ENCODE data around the gene UHMK1. TPM values are rescaled to one million over a fixed set of nuclear protein-coding genes. Genes with fewer than 3 reads are reported as not detected.
"Not testable (repeated sequence)": the region's sequence is repeated elsewhere in the genome, so short reads cannot be mapped to it uniquely, and the experiment has no call there.

Gene UHMK1, protein sequence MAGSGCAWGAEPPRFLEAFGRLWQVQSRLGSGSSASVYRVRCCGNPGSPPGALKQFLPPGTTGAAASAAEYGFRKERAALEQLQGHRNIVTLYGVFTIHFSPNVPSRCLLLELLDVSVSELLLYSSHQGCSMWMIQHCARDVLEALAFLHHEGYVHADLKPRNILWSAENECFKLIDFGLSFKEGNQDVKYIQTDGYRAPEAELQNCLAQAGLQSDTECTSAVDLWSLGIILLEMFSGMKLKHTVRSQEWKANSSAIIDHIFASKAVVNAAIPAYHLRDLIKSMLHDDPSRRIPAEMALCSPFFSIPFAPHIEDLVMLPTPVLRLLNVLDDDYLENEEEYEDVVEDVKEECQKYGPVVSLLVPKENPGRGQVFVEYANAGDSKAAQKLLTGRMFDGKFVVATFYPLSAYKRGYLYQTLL
- polyA plus RNA-seq (2013, experiment 1 of 2), result 9.4 TPM
- 9.8 TPM for polyA plus RNA-seq (2013, experiment 2 of 2)

DNA sequence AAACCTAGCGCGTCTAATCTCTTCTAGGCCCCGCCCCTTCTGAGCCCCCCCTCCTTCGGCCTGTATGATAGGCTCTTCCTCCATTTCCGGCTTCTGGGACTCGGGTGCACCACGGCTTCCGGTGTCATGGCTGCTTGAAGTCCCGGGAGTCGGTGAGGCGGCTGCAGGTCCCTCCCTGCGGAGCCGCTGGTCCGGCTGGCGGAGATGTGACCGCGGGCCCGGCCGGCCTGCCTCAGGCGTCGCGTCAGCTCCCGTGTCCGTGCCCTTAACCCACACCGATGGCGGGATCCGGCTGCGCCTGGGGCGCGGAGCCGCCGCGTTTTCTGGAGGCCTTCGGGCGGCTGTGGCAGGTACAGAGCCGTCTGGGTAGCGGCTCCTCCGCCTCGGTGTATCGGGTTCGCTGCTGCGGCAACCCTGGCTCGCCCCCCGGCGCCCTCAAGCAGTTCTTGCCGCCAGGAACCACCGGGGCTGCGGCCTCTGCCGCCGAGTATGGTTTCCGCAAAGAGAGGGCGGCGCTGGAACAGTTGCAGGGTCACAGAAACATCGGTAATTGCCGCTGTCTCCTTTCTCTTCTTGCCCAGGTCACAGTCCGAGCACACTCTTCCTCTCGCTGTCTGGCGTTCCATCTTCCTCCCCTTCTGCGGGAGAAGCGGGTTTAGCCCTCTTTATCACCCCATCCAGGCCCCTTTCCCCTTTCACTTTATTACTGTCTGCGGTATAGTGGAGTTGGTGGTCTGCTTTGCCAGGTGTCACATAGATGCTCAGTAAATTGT lies at the start of gene UHMK1:
Gene UHMK1 (plus strand): TSS at position 96 of the 773 bp plus-strand sequence. CDS start 183 bp downstream, at position 279.
- Histone ChIP-seq H3K23ac (ENCODE audit: low read depth, low read length, poor library complexity) (peak within 1 kb of the TSS; percentile 97), H3K4me2 (ENCODE audit: insufficient read depth, low read length, poor library complexity, severe bottlenecking) (peak within 1 kb of the TSS; percentile 79), H3K36me3 (replicated peaks in 1 of 2; ENCODE audit: control insufficient read depth in 2 of 2, insufficient read depth in 2 of 2, low read length in 2 of 2) (peaks cover 5 to 34% of the 10 kb centered on the region in 2 donors), H2AK5ac (ENCODE audit: low read depth, low read length) (no peak within 1 kb of the TSS), H2BK15ac (ENCODE audit: low read length) (no peak within 1 kb of the TSS), H3K27me3 (ENCODE audit: control insufficient read depth in 3 of 3, insufficient read depth in 3 of 3, low read depth in 1 of 3, low read length in 3 of 3) (peaks cover 0 to under 1% (median 0%) of the 10 kb centered on the region in 3 experiments), H2BK12ac (ENCODE audit: low read length) (peak within 1 kb of the TSS; percentile 41), H3K9ac (ENCODE audit: low read depth, low read length, poor library complexity) (peak within 1 kb of the TSS; percentile 99), H3K18ac (ENCODE audit: low read length) (peak within 1 kb of the TSS; percentile 100), H2AFZ (ENCODE audit: low read length) (peak within 1 kb of the TSS; percentile 96), H3K4me3 (ENCODE audit: low read length in 2 of 2) (peak within 1 kb of the TSS; percentile 72 to 98), H2BK120ac (ENCODE audit: low read depth, low read length) (peak within 1 kb of the TSS; percentile 96), H2BK5ac (ENCODE audit: low read length) (peak within 1 kb of the TSS; percentile 90), H3K9me3 (replicated peaks in 1 of 2; ENCODE audit: control insufficient read depth in 2 of 2, insufficient read depth in 1 of 2, low read depth in 1 of 2, low read length in 2 of 2) (no peaks in the 10 kb centered on the region), H3K79me1 (ENCODE audit: low read depth, low read length) (peaks cover 3% of the 10 kb centered on the region), H3K27ac (replicated peaks; ENCODE audit: low read length) (no peak within 1 kb of the TSS), H3K4ac (ENCODE audit: low read length) (no peak within 1 kb of the TSS), H4K8ac (ENCODE audit: low read depth, low read length) (peak within 1 kb of the TSS; percentile 92), H3K4me1 (ENCODE audit: control insufficient read depth in 2 of 2, insufficient read depth in 1 of 2, low read depth in 1 of 2, low read length in 2 of 2) (peaks cover 3% of the 10 kb centered on the region in 2 donors), H4K91ac (ENCODE audit: low read depth, low read length, poor library complexity) (peak within 1 kb of the TSS; percentile 72), H3K14ac (ENCODE audit: low read length) (peak within 1 kb of the TSS; percentile 82)
- WGBS, 2 donors (ENCODE audit: extremely low coverage in 2 of 2, insufficient read length in 2 of 2, insufficient replicate concordance in 1 of 2), result no CpG with 5 or more reads among the region's 61 CpGs
- peak; percentile 85 for DNase-seq (ENCODE audit: low spot score)

GRCh38 chr1:162454361-162454760 lies 43.3 kb upstream of the UHMK1 start:
- not testable (repeated sequence) for H2BK120ac ChIP-seq (ENCODE audit: low read depth, low read length); H3K23ac ChIP-seq (ENCODE audit: low read depth, low read length, poor library complexity); H4K8ac ChIP-seq (ENCODE audit: low read depth, low read length); H2BK5ac ChIP-seq (ENCODE audit: low read length); H4K91ac ChIP-seq (ENCODE audit: low read depth, low read length, poor library complexity); H3K27ac ChIP-seq (replicated peaks; ENCODE audit: low read length); H3K9me3 ChIP-seq (replicated peaks in 1 of 2; ENCODE audit: control insufficient read depth in 2 of 2, insufficient read depth in 1 of 2, low read depth in 1 of 2, low read length in 2 of 2); H2BK15ac ChIP-seq (ENCODE audit: low read length); H2AFZ ChIP-seq (ENCODE audit: low read length); H3K4ac ChIP-seq (ENCODE audit: low read length); H3K4me1 ChIP-seq (ENCODE audit: control insufficient read depth in 2 of 2, insufficient read depth in 1 of 2, low read depth in 1 of 2, low read length in 2 of 2); H3K9ac ChIP-seq (ENCODE audit: low read depth, low read length, poor library complexity); H3K27me3 ChIP-seq (ENCODE audit: control insufficient read depth in 3 of 3, insufficient read depth in 3 of 3, low read depth in 1 of 3, low read length in 3 of 3); H2BK12ac ChIP-seq (ENCODE audit: low read length); H3K18ac ChIP-seq (ENCODE audit: low read length); H3K36me3 ChIP-seq (replicated peaks in 1 of 2; ENCODE audit: control insufficient read depth in 2 of 2, insufficient read depth in 2 of 2, low read length in 2 of 2); H3K4me3 ChIP-seq (ENCODE audit: low read length in 2 of 2); DNase-seq (ENCODE audit: low spot score); H3K79me1 ChIP-seq (ENCODE audit: low read depth, low read length); H3K4me2 ChIP-seq (ENCODE audit: insufficient read depth, low read length, poor library complexity, severe bottlenecking); H3K14ac ChIP-seq (ENCODE audit: low read length); H2AK5ac ChIP-seq (ENCODE audit: low read depth, low read length)
- WGBS, 2 donors (ENCODE audit: extremely low coverage in 2 of 2, insufficient read length in 2 of 2, insufficient replicate concordance in 1 of 2), result no CpG with 5 or more reads among the region's 3 CpGs

DNA sequence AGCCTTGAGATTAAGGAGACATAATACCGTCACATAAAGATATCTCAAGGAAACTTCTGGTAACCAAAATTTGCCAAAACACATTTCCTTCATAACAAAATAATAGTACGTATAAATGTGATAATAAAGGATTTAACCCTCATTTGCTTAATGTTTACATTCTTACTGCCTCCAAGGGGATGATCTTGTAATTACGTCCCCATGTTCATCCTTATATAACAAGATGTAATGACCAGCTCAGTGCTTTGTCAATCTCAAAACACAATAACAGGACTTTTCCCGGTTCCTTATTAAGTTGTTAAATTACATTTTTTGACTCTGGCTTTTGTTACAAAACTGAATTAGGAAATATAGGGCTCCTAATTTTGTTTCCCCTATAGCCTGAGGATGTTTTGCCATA lies 41.3 kb upstream of the UHMK1 start:
- H4K8ac ChIP-seq (ENCODE audit: low read depth, low read length), result no peak overlapping the region
- no peak overlapping the region for H2BK120ac ChIP-seq (ENCODE audit: low read depth, low read length)
- no peaks in the 10 kb centered on the region for H3K36me3 ChIP-seq (replicated peaks in 1 of 2; ENCODE audit: control insufficient read depth in 2 of 2, insufficient read depth in 2 of 2, low read length in 2 of 2)
- H4K91ac ChIP-seq (ENCODE audit: low read depth, low read length, poor library complexity), result no peak overlapping the region
- no peak overlapping the region for H3K4me2 ChIP-seq (ENCODE audit: insufficient read depth, low read length, poor library complexity, severe bottlenecking)
- H3K27me3 ChIP-seq (ENCODE audit: control insufficient read depth in 3 of 3, insufficient read depth in 3 of 3, low read depth in 1 of 3, low read length in 3 of 3), result no peaks in the 10 kb centered on the region
- no peaks in the 10 kb centered on the region for H3K79me1 ChIP-seq (ENCODE audit: low read depth, low read length)
- no peak for DNase-seq (ENCODE audit: low spot score)
- H3K14ac ChIP-seq (ENCODE audit: low read length), result no peak overlapping the region
- no peak overlapping the region for H2BK12ac ChIP-seq (ENCODE audit: low read length)
- H3K18ac ChIP-seq (ENCODE audit: low read length), result no peak overlapping the region
- H2AFZ ChIP-seq (ENCODE audit: low read length), result no peak overlapping the region
- WGBS, 2 donors (ENCODE audit: extremely low coverage in 2 of 2, insufficient read length in 2 of 2, insufficient replicate concordance in 1 of 2), result no CpG with 5 or more reads among the region's 4 CpGs
- H3K27ac ChIP-seq (replicated peaks; ENCODE audit: low read length), result no peak overlapping the region
- no peak overlapping the region for H3K23ac ChIP-seq (ENCODE audit: low read depth, low read length, poor library complexity)
- H3K4me3 ChIP-seq (ENCODE audit: low read length in 2 of 2), result no peak overlapping the region
- no peak overlapping the region for H2AK5ac ChIP-seq (ENCODE audit: low read depth, low read length)
- no peak overlapping the region for H2BK15ac ChIP-seq (ENCODE audit: low read length)
- no peak overlapping the region for H2BK5ac ChIP-seq (ENCODE audit: low read length)
- no peaks in the 10 kb centered on the region for H3K9me3 ChIP-seq (replicated peaks in 1 of 2; ENCODE audit: control insufficient read depth in 2 of 2, insufficient read depth in 1 of 2, low read depth in 1 of 2, low read length in 2 of 2)
- H3K4ac ChIP-seq (ENCODE audit: low read length), result no peak overlapping the region
- H3K4me1 ChIP-seq (ENCODE audit: control insufficient read depth in 2 of 2, insufficient read depth in 1 of 2, low read depth in 1 of 2, low read length in 2 of 2), result no peaks in the 10 kb centered on the region
- H3K9ac ChIP-seq (ENCODE audit: low read depth, low read length, poor library complexity), result no peak overlapping the region

GRCh38 chr1:162458236-162458635 lies 39.4 kb upstream of the UHMK1 start:
- H2BK12ac ChIP-seq (ENCODE audit: low read length), result no peak overlapping the region
- no peak overlapping the region for H2BK5ac ChIP-seq (ENCODE audit: low read length)
- DNase-seq (ENCODE audit: low spot score), result no peak
- no peaks in the 10 kb centered on the region for H3K4me1 ChIP-seq (ENCODE audit: control insufficient read depth in 2 of 2, insufficient read depth in 1 of 2, low read depth in 1 of 2, low read length in 2 of 2)
- H2AK5ac ChIP-seq (ENCODE audit: low read depth, low read length), result no peak overlapping the region
- H3K79me1 ChIP-seq (ENCODE audit: low read depth, low read length), result no peaks in the 10 kb centered on the region
- H2BK15ac ChIP-seq (ENCODE audit: low read length), result no peak overlapping the region
- H3K27me3 ChIP-seq (ENCODE audit: control insufficient read depth in 3 of 3, insufficient read depth in 3 of 3, low read depth in 1 of 3, low read length in 3 of 3), result no peaks in the 10 kb centered on the region
- no peak overlapping the region for H3K9ac ChIP-seq (ENCODE audit: low read depth, low read length, poor library complexity)
- no CpG with 5 or more reads among the region's 5 CpGs for WGBS, 2 donors (ENCODE audit: extremely low coverage in 2 of 2, insufficient read length in 2 of 2, insufficient replicate concordance in 1 of 2)
- H4K91ac ChIP-seq (ENCODE audit: low read depth, low read length, poor library complexity), result no peak overlapping the region
- no peaks in the 10 kb centered on the region for H3K36me3 ChIP-seq (replicated peaks in 1 of 2; ENCODE audit: control insufficient read depth in 2 of 2, insufficient read depth in 2 of 2, low read length in 2 of 2)
- H3K14ac ChIP-seq (ENCODE audit: low read length), result no peak overlapping the region
- H3K4me2 ChIP-seq (ENCODE audit: insufficient read depth, low read length, poor library complexity, severe bottlenecking), result no peak overlapping the region
- H3K9me3 ChIP-seq (replicated peaks in 1 of 2; ENCODE audit: control insufficient read depth in 2 of 2, insufficient read depth in 1 of 2, low read depth in 1 of 2, low read length in 2 of 2), result no peaks in the 10 kb centered on the region
- no peak overlapping the region for H3K18ac ChIP-seq (ENCODE audit: low read length)
- no peak overlapping the region for H2BK120ac ChIP-seq (ENCODE audit: low read depth, low read length)
- H3K27ac ChIP-seq (replicated peaks; ENCODE audit: low read length), result no peak overlapping the region
- H4K8ac ChIP-seq (ENCODE audit: low read depth, low read length), result no peak overlapping the region
- H3K4me3 ChIP-seq (ENCODE audit: low read length in 2 of 2), result no peak overlapping the region
- H3K23ac ChIP-seq (ENCODE audit: low read depth, low read length, poor library complexity), result no peak overlapping the region
- H2AFZ ChIP-seq (ENCODE audit: low read length), result no peak overlapping the region
- no peak overlapping the region for H3K4ac ChIP-seq (ENCODE audit: low read length)
